RWPE2 (cell line): ENCODE data around the gene LDOC1.

Experiments used
- ATAC-seq: fragments of 200-7000 bp; cut with Tn5 transposase; 3 replicates; pipeline ENCODE4 v1.9.1; 2021; ENCODE audit warnings: low read depth
- DNase-seq: peaks from one replicate; pipeline ENCODE4 v3.0.0-alpha.2; 2020; ENCODE audit warnings: low spot score
- H3K27ac ChIP-seq: fragments of 450-650 bp; 2 replicates; pipeline ENCODE4 v1.5.1; 2017; ENCODE audit warnings: mild to moderate bottlenecking; ENCODE audit not compliant: poor library complexity, severe bottlenecking
- H3K27me3 ChIP-seq: fragments of 250-450 bp; sonication (Bioruptor Pico); 2 replicates; pipeline ENCODE4 v1.5.1; 2021; ENCODE audit warnings: mild to moderate bottlenecking, moderate library complexity; ENCODE audit not compliant: insufficient read depth, poor library complexity, severe bottlenecking
- H3K36me3 ChIP-seq: fragments of 250-450 bp; sonication (Bioruptor Pico); 2 replicates; pipeline ENCODE4 v1.5.1; 2020; ENCODE audit warnings: low read depth, mild to moderate bottlenecking, moderate library complexity
- H3K4me1 ChIP-seq: fragments of 250-450 bp; sonication (Bioruptor Pico); 2 replicates; pipeline ENCODE4 v1.5.1; 2021; ENCODE audit warnings: mild to moderate bottlenecking, moderate library complexity; ENCODE audit not compliant: insufficient read depth, poor library complexity, severe bottlenecking
- H3K4me3 ChIP-seq: fragments of 250-450 bp; sonication (Bioruptor Pico); 2 replicates; pipeline ENCODE4 v1.5.1; 2021; ENCODE audit warnings: mild to moderate bottlenecking, moderate library complexity; ENCODE audit not compliant: severe bottlenecking
- H3K9me3 ChIP-seq: fragments of 250-450 bp; sonication (Bioruptor Pico); 2 replicates; pipeline ENCODE4 v1.5.1; 2021; ENCODE audit warnings: mild to moderate bottlenecking, moderate library complexity; ENCODE audit not compliant: severe bottlenecking
- TF ChIP-seq, protein P1 (sequence below): fragments of 450-650 bp; IDR thresholded peaks from one replicate; pipeline ENCODE4 v1.5.1; 2017; ENCODE audit warnings: mild to moderate bottlenecking, moderate library complexity; ENCODE audit not compliant: poor library complexity, severe bottlenecking

LDOC1 gene

DNA sequence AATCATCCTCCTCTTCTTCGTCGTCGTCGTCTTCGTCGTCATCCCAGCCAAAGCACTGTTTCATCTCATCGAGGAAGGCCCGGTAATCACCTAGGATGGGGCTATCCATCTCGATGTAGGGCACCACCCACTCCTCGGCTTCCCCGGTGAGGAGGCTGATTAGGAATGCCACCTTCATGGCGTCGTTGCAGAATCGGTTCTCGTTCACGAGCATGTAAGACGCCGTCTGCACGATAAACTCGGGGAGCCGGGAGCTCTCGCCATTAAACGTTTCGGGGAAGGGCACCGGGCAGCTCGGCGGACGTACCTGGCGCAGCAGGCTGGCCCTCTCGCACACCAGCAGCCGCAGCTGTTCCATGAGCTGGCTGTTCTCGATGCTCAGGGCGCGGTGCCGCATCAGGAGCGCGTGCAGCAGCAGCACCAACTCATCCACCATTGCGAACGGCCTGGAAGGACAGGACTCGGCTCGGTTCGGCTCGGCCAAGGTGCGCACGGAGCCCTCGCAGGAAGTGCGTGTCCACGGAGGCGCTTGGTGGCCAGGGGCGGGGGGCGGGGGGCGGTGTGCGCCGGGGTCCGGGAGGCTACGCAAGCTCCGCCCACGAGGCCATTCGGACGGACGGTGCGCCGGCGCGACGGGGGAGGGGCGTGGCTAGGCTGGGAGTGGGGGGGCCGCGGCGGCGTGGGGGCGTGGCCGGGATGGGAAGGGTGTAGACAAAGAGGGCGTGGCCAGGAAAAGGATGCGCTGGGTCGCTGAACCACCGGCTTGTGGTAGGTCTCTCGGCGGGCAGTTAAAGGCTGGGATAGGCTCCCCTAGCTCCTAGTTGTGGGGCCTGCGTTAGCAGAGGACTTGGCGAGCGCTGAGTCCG lies at the start of gene LDOC1:
Gene LDOC1, minus strand, starts transcription at position 544 of the 866 bp plus-strand sequence. Its CDS starts 108 bp downstream, at position 436.
- DNase-seq = peak; percentile 77
- Histone ChIP-seq H3K27ac (peak within 1 kb of the TSS; percentile 23), H3K27me3 (no peaks in the 10 kb centered on the region), H3K36me3 (no peaks in the 10 kb centered on the region), H3K4me1 (no peaks in the 10 kb centered on the region), H3K4me3 (peak within 1 kb of the TSS; percentile 47), H3K9me3 (no peaks in the 10 kb centered on the region)
- TF ChIP-seq, protein P1, sequence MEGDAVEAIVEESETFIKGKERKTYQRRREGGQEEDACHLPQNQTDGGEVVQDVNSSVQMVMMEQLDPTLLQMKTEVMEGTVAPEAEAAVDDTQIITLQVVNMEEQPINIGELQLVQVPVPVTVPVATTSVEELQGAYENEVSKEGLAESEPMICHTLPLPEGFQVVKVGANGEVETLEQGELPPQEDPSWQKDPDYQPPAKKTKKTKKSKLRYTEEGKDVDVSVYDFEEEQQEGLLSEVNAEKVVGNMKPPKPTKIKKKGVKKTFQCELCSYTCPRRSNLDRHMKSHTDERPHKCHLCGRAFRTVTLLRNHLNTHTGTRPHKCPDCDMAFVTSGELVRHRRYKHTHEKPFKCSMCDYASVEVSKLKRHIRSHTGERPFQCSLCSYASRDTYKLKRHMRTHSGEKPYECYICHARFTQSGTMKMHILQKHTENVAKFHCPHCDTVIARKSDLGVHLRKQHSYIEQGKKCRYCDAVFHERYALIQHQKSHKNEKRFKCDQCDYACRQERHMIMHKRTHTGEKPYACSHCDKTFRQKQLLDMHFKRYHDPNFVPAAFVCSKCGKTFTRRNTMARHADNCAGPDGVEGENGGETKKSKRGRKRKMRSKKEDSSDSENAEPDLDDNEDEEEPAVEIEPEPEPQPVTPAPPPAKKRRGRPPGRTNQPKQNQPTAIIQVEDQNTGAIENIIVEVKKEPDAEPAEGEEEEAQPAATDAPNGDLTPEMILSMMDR = no peak
- peak; percentile 80 for ATAC-seq

DNA sequence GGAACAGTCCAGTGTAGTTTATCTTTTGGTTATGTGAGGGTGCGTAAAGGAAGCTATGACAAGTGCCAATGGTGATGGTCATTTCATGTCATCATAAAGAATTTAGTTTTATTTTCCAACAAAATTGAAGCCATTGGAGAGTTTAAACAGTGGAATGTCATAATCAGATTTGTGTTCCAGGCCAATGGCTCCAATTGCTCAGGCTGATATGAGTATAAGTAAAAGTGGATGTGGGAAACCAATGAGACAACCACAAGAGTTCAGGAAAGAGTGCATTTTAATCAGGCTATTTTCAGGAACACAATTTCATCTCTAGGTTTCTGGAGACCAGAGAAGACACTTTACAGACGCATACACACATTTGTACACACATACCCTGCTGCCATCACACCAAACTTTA lies 44.7 kb upstream of the LDOC1 start:
- H3K27ac ChIP-seq = peak overlapping the region; percentile 61
- H3K9me3 ChIP-seq = no peaks in the 10 kb centered on the region
- ATAC-seq (no peak), DNase-seq (no peak)
- TF ChIP-seq, protein P1 = no peak
- H3K4me3 ChIP-seq = no peak overlapping the region
- no peaks in the 10 kb centered on the region for H3K36me3 ChIP-seq
- H3K27me3 ChIP-seq = no peaks in the 10 kb centered on the region
- peaks cover 16% of the 10 kb centered on the region for H3K4me1 ChIP-seq

DNA sequence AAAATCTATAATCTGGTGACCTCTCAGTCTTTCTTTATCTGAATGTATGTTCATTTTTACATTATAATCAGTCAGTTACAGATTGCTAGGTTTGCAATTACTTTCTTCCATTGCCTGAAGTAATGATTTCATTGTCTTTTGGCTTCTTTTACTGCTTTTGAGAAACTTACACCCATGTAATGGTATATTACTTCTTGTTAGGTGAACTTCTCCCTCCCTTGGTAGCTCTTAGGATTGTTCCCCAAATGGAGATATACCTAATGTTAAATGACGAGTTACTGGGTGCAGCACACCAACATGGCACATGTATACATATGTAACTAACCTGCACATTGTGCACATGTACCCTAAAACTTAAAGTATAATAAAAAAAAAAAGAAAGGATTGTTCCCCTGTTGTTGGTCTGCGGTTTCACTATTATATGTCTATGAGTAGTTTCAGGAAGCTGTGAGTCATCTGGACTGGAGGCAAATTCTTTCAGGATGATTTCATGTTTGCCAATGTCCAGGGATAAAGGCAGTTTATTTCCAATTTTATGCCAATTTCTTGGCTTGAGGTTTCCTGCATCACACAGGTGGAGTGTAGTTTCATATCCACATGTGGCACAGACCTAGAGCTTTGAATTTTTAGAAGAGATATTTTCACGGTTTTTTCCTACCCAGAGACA lies 43.5 kb upstream of the LDOC1 start:
- Histone ChIP-seq H3K4me1 (peaks cover 16% of the 10 kb centered on the region), H3K4me3 (no peak overlapping the region), H3K9me3 (no peaks in the 10 kb centered on the region), H3K27me3 (no peaks in the 10 kb centered on the region), H3K27ac (peak overlapping the region; percentile 61), H3K36me3 (no peaks in the 10 kb centered on the region)
- TF ChIP-seq, protein P1 = no peak
- ATAC-seq = peak; percentile 94
- no peak for DNase-seq

DNA sequence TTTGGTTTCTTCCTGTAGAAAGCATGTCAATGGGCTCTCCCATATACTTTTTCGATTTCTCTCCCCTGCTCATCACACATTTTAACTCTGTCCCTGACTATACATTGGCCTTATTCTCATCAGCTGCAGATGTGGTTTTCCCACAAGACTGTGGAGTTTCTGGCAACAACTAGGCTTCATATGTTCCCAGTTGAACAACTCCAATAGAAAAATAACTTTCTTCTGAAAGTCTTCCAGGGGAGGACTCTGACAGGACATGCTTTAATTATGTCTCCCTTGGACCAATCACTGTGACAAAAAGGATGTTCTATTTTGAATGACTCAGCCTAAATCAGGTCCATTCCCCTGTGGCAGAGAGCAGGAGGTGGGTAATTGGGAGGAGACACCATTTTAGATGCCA lies 37.3 kb upstream of the LDOC1 start:
- no peaks in the 10 kb centered on the region for H3K27me3 ChIP-seq

More for the DNA sequence above, 37.3 kb upstream of the LDOC1 start:
- TF ChIP-seq, protein P1 = no peak
- Histone ChIP-seq H3K4me3 (no peak overlapping the region), H3K9me3 (no peaks in the 10 kb centered on the region), H3K27ac (no peak overlapping the region), H3K4me1 (no peaks in the 10 kb centered on the region), H3K36me3 (no peaks in the 10 kb centered on the region)
- DNase-seq (no peak), ATAC-seq (no peak)
